HG02870 (cell line): ENCODE results near the gene KRTAP10-1.

Experiments
- ATAC-seq: cut with Tn5 transposase; IDR thresholded peaks from one replicate; pipeline ENCODE4 v1.9.1; 2021; ENCODE audit warnings: mild to moderate bottlenecking, moderate library complexity; ENCODE audit not compliant: unreplicated experiment

KRTAP10-1 gene

DNA sequence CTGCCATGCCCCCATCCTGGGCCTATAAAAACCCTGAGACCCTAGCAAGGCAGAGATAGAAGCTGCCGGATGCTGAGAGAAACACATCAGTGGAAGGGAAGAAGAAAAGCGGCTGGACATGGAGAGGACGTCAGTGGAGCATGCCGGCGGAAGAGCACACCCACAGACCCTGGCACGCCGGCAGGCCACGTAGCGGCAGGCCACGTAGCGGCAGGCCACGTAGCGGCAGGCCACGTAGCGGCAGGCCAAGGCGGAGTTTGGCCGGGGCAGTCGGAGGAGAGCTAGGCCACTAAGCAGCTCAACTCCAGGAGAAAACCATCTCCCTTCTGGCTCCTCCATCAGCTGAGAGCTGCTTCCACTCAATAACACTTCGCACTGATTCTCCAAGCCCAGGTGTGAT lies 49.6 kb downstream of the KRTAP10-1 start:
- ATAC-seq: no peak

DNA sequence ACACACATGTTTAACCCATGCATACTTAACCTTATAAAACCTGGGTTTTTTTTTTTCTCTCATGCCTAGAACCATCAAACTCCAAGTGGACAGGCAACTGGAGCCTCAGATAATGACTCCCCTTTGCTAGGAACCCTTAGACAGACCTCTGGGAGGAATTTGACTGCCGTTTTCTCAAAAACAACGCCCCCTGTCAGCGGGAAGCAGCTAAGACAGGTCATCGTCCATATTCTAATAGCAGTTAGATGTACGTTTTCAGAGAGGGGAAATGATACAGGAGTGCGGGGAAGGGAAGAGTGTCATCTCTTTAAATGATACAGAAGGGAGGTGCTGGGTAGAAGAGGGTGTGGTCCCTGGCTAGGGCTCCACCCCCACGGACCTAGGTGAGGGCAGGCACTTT lies 50.0 kb downstream of the KRTAP10-1 start:
- no peak for ATAC-seq
